Liver (tissue), 9 donors: ENCODE measurements around the gene ECM2. TPM values are rescaled to one million over a fixed set of nuclear protein-coding genes. Genes with fewer than 3 reads are reported as not detected.

Experiments
- DNase-seq: peaks from one replicate; pipeline ENCODE4 v3.0.0-alpha.2; 2017; ENCODE audit warnings: low spot score
- H3K27ac ChIP-seq, 2 donors: one replicate each; pipeline ENCODE4 v1.7.0; 2013; ENCODE audit warnings: inconsistent platforms in 2 of 2, low read length in 2 of 2, control low read depth in 1 of 2, low read depth in 1 of 2, mild to moderate bottlenecking in 1 of 2
- H3K27me3 ChIP-seq, 4 donors: one replicate each; pipeline versions ENCODE4 v1.6.1 to v1.7.0; 2013; ENCODE audit warnings: low read length in 3 of 4, inconsistent platforms in 1 of 4, mild to moderate bottlenecking in 1 of 4, moderate library complexity in 1 of 4; ENCODE audit not compliant: control insufficient read depth in 4 of 4, insufficient read depth in 4 of 4
- H3K36me3 ChIP-seq, 4 donors: one replicate each; pipeline versions ENCODE4 v1.6.1 to v1.7.0; 2013; ENCODE audit warnings: low read length in 3 of 4, mild to moderate bottlenecking in 3 of 4, low read depth in 1 of 4, moderate library complexity in 1 of 4; ENCODE audit not compliant: control insufficient read depth in 4 of 4, insufficient read depth in 3 of 4
- H3K4me1 ChIP-seq, 4 donors: one replicate each; pipeline versions ENCODE4 v1.6.1 to v1.7.0; 2013; ENCODE audit warnings: low read length in 3 of 4, mild to moderate bottlenecking in 3 of 4, moderate library complexity in 1 of 4; ENCODE audit not compliant: control insufficient read depth in 4 of 4, insufficient read depth in 4 of 4
- H3K4me3 ChIP-seq, 3 donors: one replicate each; pipeline versions ENCODE4 v1.6.1 to v1.7.0; 2013; ENCODE audit warnings: low read length in 3 of 3, control low read depth in 1 of 3, low read depth in 1 of 3, mild to moderate bottlenecking in 1 of 3
- H3K9ac ChIP-seq, 2 donors: one replicate each; pipeline ENCODE4 v1.7.0; 2013; ENCODE audit warnings: low read length in 2 of 2, mild to moderate bottlenecking in 2 of 2, moderate library complexity in 2 of 2, control low read depth in 1 of 2, low read depth in 1 of 2
- H3K9me3 ChIP-seq, 4 donors: one replicate each; pipeline versions ENCODE4 v1.6.1 to v1.7.0; 2013; ENCODE audit warnings: low read length in 3 of 4; ENCODE audit not compliant: control insufficient read depth in 4 of 4
- ATF3 ChIP-seq: IDR thresholded peaks from 2 replicates; pipeline ENCODE4 v1.6.1; 2016; ENCODE audit warnings: antibody characterized with exemption
- CTCF ChIP-seq: fragments of 150-350 bp; IDR thresholded peaks from 2 replicates; pipeline ENCODE4 v1.5.1; 2017; ENCODE audit warnings: improper control_type of control experiment, low read depth, low read length; ENCODE audit not compliant: missing input control
- EGR1 ChIP-seq, 2 donors: IDR thresholded peaks; 2 replicates each; pipeline ENCODE4 v1.6.1; 2016 to 2018; ENCODE audit warnings: antibody characterized with exemption in 2 of 2, low read depth in 2 of 2
- FOXA1 ChIP-seq: IDR thresholded peaks from 2 replicates; pipeline ENCODE4 v1.6.1; 2016; ENCODE audit warnings: antibody characterized with exemption
- FOXA2 ChIP-seq: IDR thresholded peaks from 2 replicates; pipeline ENCODE4 v1.6.1; 2016; ENCODE audit warnings: antibody characterized with exemption
- GABPA ChIP-seq, 2 donors: IDR thresholded peaks in 1 of 2; conservative IDR thresholded peaks in 1 of 2; 2 replicates each; pipeline ENCODE4 v1.6.1; 2016; ENCODE audit warnings: antibody characterized with exemption in 2 of 2, mild to moderate bottlenecking in 1 of 2, moderate library complexity in 1 of 2
- HNF4A ChIP-seq, 2 donors: conservative IDR thresholded peaks; 2 replicates each; pipeline ENCODE4 v1.6.1; 2016; ENCODE audit warnings: antibody characterized with exemption in 2 of 2, mild to moderate bottlenecking in 2 of 2
- HNF4G ChIP-seq: IDR thresholded peaks from 2 replicates; pipeline ENCODE4 v1.6.1; 2016; ENCODE audit warnings: antibody characterized with exemption
- JUND ChIP-seq, 2 donors: IDR thresholded peaks; 2 replicates each; pipeline ENCODE4 v1.6.1; 2016; ENCODE audit warnings: antibody characterized with exemption in 2 of 2
- MAX ChIP-seq: IDR thresholded peaks from 2 replicates; pipeline ENCODE4 v1.6.1; 2016; ENCODE audit warnings: antibody characterized with exemption
- NR2F2 ChIP-seq: IDR thresholded peaks from 2 replicates; pipeline ENCODE4 v1.6.1; 2016; ENCODE audit warnings: antibody characterized with exemption
- RAD21 ChIP-seq, 2 donors: IDR thresholded peaks; 2 replicates each; pipeline ENCODE4 v1.6.1; 2016; ENCODE audit warnings: antibody characterized with exemption in 2 of 2, mild to moderate bottlenecking in 2 of 2
- REST ChIP-seq: IDR thresholded peaks from 2 replicates; pipeline ENCODE4 v1.6.1; 2016; ENCODE audit warnings: antibody characterized with exemption, mild to moderate bottlenecking
- RXRA ChIP-seq, 2 donors: IDR thresholded peaks; 2 replicates each; pipeline ENCODE4 v1.6.1; 2017 to 2018; ENCODE audit warnings: antibody characterized with exemption in 2 of 2, mild to moderate bottlenecking in 1 of 2
- SP1 ChIP-seq: IDR thresholded peaks from 2 replicates; pipeline ENCODE4 v1.6.1; 2018; ENCODE audit warnings: antibody characterized with exemption, mild to moderate bottlenecking
- TAF1 ChIP-seq: conservative IDR thresholded peaks from 2 replicates; pipeline ENCODE4 v1.6.1; 2016; ENCODE audit warnings: antibody characterized with exemption, mild to moderate bottlenecking
- YY1 ChIP-seq: IDR thresholded peaks from 2 replicates; pipeline ENCODE4 v1.6.1; 2016; ENCODE audit warnings: antibody characterized with exemption, mild to moderate bottlenecking
- ZBTB33 ChIP-seq: IDR thresholded peaks from 2 replicates; pipeline ENCODE4 v1.6.1; 2016; ENCODE audit warnings: antibody characterized with exemption
- whole genome bisulfite sequencing: extraction: QIAGEN DNeasy Blood & Tissue Kit; methylation state at CpG from one replicate; pipeline ENCODE4 v1.1.7; 2013; 5-methylcytosine and 5-hydroxymethylcytosine counted together
- polyA plus RNA-seq, 2 donors: library from polyadenylated mRNA; stranded (reverse) in 1 of 2; unstranded in 1 of 2; fragments of 200-250 nt in 1 of 2; fragments of >200 nt in 1 of 2; fragmentation: Nextera tagmentation in 1 of 2; extraction: Ambion mirVana in 1 of 2; gene quantifications; one replicate each; pipeline versions ENCODE4 v1.2.1 to v1.2.3, GENCODE V29; 2013 to 2015
- total RNA-seq, 2 donors: library from RNA; depleted of rRNA; stranded (reverse); fragments of >200 nt; gene quantifications; one replicate each; pipeline ENCODE4 v1.2.3, GENCODE V29; 2014
- donor health status: healthy.
- donor health status: healthy.
- donor health status: healthy.
- donor health status: healthy.
- donor health status: healthy.

Gene ECM2
- total and polyA plus RNA-seq, 4 donors: 11.6 to 42.0 (median 15.3) TPM

- Histone ChIP-seq H3K36me3 (no peaks in the 10 kb centered on the region), H3K9ac (no peak overlapping the region), H3K9me3 (no peaks in the 10 kb centered on the region), H3K27ac (no peak overlapping the region), H3K27me3 (no peaks in the 10 kb centered on the region), H3K4me1 (peaks cover 0 to 5% (median 0%) of the 10 kb centered on the region in 4 donors), H3K4me3 (no peak overlapping the region)
- 98% methylated on average over 5 of the region's 5 CpGs for WGBS
- TF ChIP-seq NR2F2 (no peak), RAD21 (IDR thresholded peaks at IDR 0.05) (no peak), ATF3 (no peak), YY1 (no peak), TAF1 (no peak), CTCF (no peak), MAX (no peak), HNF4A (conservative IDR thresholded peaks at IDR 0.05) (no peak), ZBTB33 (no peak), EGR1 (IDR thresholded peaks at IDR 0.05; ENCODE audit: low read depth in 2 of 2) (no peak)
- DNase-seq: no peak
Observed at GRCh38 chr9:92500725-92501124, 35.1 kb downstream of the ECM2 start.

GRCh38 chr9:92499701-92500100, 36.1 kb downstream of the ECM2 start:
- TF ChIP-seq JUND (IDR thresholded peaks at IDR 0.05) (no peak), FOXA2 (no peak), SP1 (no peak), EGR1 (IDR thresholded peaks at IDR 0.05; ENCODE audit: low read depth in 2 of 2) (no peak), ZBTB33 (no peak), NR2F2 (no peak), HNF4G (no peak), RXRA (IDR thresholded peaks at IDR 0.05) (no peak), FOXA1 (no peak), GABPA (IDR thresholded peaks at IDR 0.05 in 1 of 2, conservative IDR thresholded peaks at IDR 0.05 in 1 of 2) (no peak), REST (no peak), HNF4A (conservative IDR thresholded peaks at IDR 0.05) (no peak), YY1 (no peak)
- Histone ChIP-seq H3K36me3 (no peaks in the 10 kb centered on the region), H3K4me3 (no peak overlapping the region), H3K9me3 (no peaks in the 10 kb centered on the region), H3K9ac (no peak overlapping the region), H3K27ac (no peak overlapping the region), H3K4me1 (peaks cover 0 to 5% (median 0%) of the 10 kb centered on the region in 4 donors), H3K27me3 (no peaks in the 10 kb centered on the region)
- WGBS: 78% methylated on average over 2 of the region's 2 CpGs
- no peak for DNase-seq
